Vagina (tissue), 2 donors: ENCODE measurements around the gene DOLPP1.

Source experiments
- CTCF ChIP-seq, 3 experiments: fragments of 450-650 bp in 2 of 3; fragments of 200-600 bp in 1 of 3; sonication (generic) in 1 of 3; IDR thresholded peaks; one replicate each; pipeline ENCODE4 v1.5.1; 2017 to 2019; ENCODE audit warnings: antibody characterized with exemption in 3 of 3, mild to moderate bottlenecking in 2 of 3, moderate library complexity in 2 of 3
- POLR2A ChIP-seq, 2 donors: fragments of 450-650 bp; IDR thresholded peaks; one replicate each; pipeline ENCODE4 v1.6.1; 2017; ENCODE audit warnings: antibody characterized with exemption in 2 of 2, mild to moderate bottlenecking in 2 of 2, moderate library complexity in 2 of 2

GRCh38 chr9:129118799-129119198 is 37.9 kb downstream of the DOLPP1 start:
- no peak for TF ChIP-seq CTCF (IDR thresholded peaks at IDR 0.05)
- TF ChIP-seq POLR2A (IDR thresholded peaks at IDR 0.05) = no peak
